IMR-90 (cell line): Measurements from ENCODE around the gene GALNT9. TPM values are rescaled to one million over a fixed set of nuclear protein-coding genes. Genes with fewer than 3 reads are reported as not detected.

Source experiments
- ATAC-seq: fragments of 200-7000 bp; cut with Tn5 transposase; 2 replicates; pipeline ENCODE4 v1.9.1; 2020; ENCODE audit warnings: low read depth, mild to moderate bottlenecking, moderate library complexity
- BruUV-seq: library from RNA; stranded (reverse); fragments of 400-500 nt; replicated peaks from 2 replicates; lab custom pipeline; 2021; lab: Mats Ljungman, UMichigan
- CTCF ChIA-PET: fragments of 300-600 bp; formaldehyde crosslinking; extraction: SDS; loops from one replicate; lab custom pipeline; 2021; ENCODE audit warnings: antibody characterized with exemption; lab: Yijun Ruan, JAX
- POLR2A ChIA-PET: fragments of 300-600 bp; sonication (Branson Sonifier 250); formaldehyde crosslinking; loops from one replicate; lab custom pipeline; 2022; ENCODE audit warnings: antibody characterized with exemption; ENCODE audit not compliant: unreplicated experiment; lab: Charles Lee
- DNase-seq: peaks from one replicate; pipeline ENCODE4 v3.0.0; 2013
- H2AFZ ChIP-seq: replicated peaks from 2 replicates; pipeline ENCODE3; 2013; ENCODE audit warnings: low read length, mild to moderate bottlenecking; ENCODE audit not compliant: poor library complexity
- H2AK5ac ChIP-seq: 2 replicates; pipeline ENCODE4 v1.6.1; 2013; ENCODE audit warnings: low read depth, low read length, inconsistent platforms
- H2AK9ac ChIP-seq: replicated peaks from 2 replicates; pipeline ENCODE3; 2013; ENCODE audit warnings: mild to moderate bottlenecking, low read depth, low read length, moderate library complexity; ENCODE audit not compliant: poor library complexity
- H2BK120ac ChIP-seq: 2 replicates; pipeline ENCODE4 v1.6.1; 2013; ENCODE audit warnings: low read depth, low read length, inconsistent platforms
- H2BK15ac ChIP-seq: 3 replicates; pipeline ENCODE4 v1.6.1; 2013; ENCODE audit warnings: low read depth, low read length, inconsistent platforms
- H2BK20ac ChIP-seq: 2 replicates; pipeline ENCODE4 v1.6.1; 2013; ENCODE audit warnings: low read depth, mild to moderate bottlenecking, inconsistent platforms, low read length, moderate library complexity
- H2BK5ac ChIP-seq: 2 replicates; pipeline ENCODE4 v1.6.1; 2013; ENCODE audit warnings: mild to moderate bottlenecking, low read depth, low read length, inconsistent platforms; ENCODE audit not compliant: poor library complexity, severe bottlenecking
- H3K14ac ChIP-seq: replicated peaks from 2 replicates; pipeline ENCODE4 v1.6.1; 2013; ENCODE audit warnings: low read depth, low read length, inconsistent platforms
- H3K18ac ChIP-seq: 2 replicates; pipeline ENCODE4 v1.6.1; 2013; ENCODE audit warnings: low read depth, low read length, control low read depth
- H3K23ac ChIP-seq: 2 replicates; pipeline ENCODE4 v1.6.1; 2013; ENCODE audit warnings: low read depth, low read length, inconsistent platforms
- H3K27ac ChIP-seq: 2 replicates; pipeline ENCODE4 v1.5.1; 2013; ENCODE audit warnings: mild to moderate bottlenecking, control low read depth, low read length; ENCODE audit not compliant: insufficient read depth
- H3K27me3 ChIP-seq: 2 replicates; pipeline ENCODE4 v1.6.1; 2013; ENCODE audit warnings: low read length; ENCODE audit not compliant: control insufficient read depth, insufficient read depth
- H3K36me3 ChIP-seq: 2 replicates; pipeline ENCODE4 v1.6.1; 2013; ENCODE audit warnings: low read length, mixed read lengths; ENCODE audit not compliant: control insufficient read depth, insufficient read depth
- H3K4ac ChIP-seq: 2 replicates; pipeline ENCODE4 v1.6.1; 2013; ENCODE audit warnings: low read depth, low read length, inconsistent platforms
- H3K4me1 ChIP-seq: 2 replicates; pipeline ENCODE4 v1.6.1; 2013; ENCODE audit warnings: low read length, mixed read lengths; ENCODE audit not compliant: control insufficient read depth, insufficient read depth
- H3K4me2 ChIP-seq: 2 replicates; pipeline ENCODE4 v1.6.1; 2013; ENCODE audit warnings: low read depth, mild to moderate bottlenecking, control low read depth, low read length, moderate library complexity
- H3K4me3 ChIP-seq: 2 replicates; pipeline ENCODE4 v1.5.1; 2013; ENCODE audit warnings: low read depth, mild to moderate bottlenecking, control low read depth, low read length, moderate library complexity; ENCODE audit not compliant: insufficient read depth
- H3K56ac ChIP-seq: 2 replicates; pipeline ENCODE4 v1.6.1; 2013; ENCODE audit warnings: low read length, inconsistent platforms; ENCODE audit not compliant: insufficient read depth; ENCODE audit errors: extremely low read depth
- H3K79me1 ChIP-seq, 2 experiments: 2 replicates each; pipeline ENCODE4 v1.6.1; 2013; ENCODE audit warnings: low read length in 2 of 2, inconsistent platforms in 1 of 2, low read depth in 1 of 2
- H3K9ac ChIP-seq: 2 replicates; pipeline ENCODE4 v1.6.1; 2013; ENCODE audit warnings: low read depth, low read length, control low read depth
- H3K9me1 ChIP-seq: 2 replicates; pipeline ENCODE4 v1.6.1; 2013; ENCODE audit warnings: low read length, inconsistent platforms; ENCODE audit not compliant: insufficient read depth
- H3K9me3 ChIP-seq: 2 replicates; pipeline ENCODE4 v1.6.1; 2013; ENCODE audit warnings: low read length; ENCODE audit not compliant: control insufficient read depth, insufficient read depth
- H4K20me1 ChIP-seq: 2 replicates; pipeline ENCODE4 v1.6.1; 2013; ENCODE audit warnings: low read length, inconsistent platforms; ENCODE audit not compliant: insufficient read depth
- H4K5ac ChIP-seq: 2 replicates; pipeline ENCODE4 v1.6.1; 2013; ENCODE audit warnings: mild to moderate bottlenecking, low read depth, low read length, control low read depth
- H4K8ac ChIP-seq, 2 experiments: 2 replicates each; pipeline ENCODE4 v1.6.1; 2013; ENCODE audit warnings: low read depth in 2 of 2, low read length in 2 of 2, control low read depth in 1 of 2, inconsistent platforms in 1 of 2
- H4K91ac ChIP-seq: 2 replicates; pipeline ENCODE4 v1.6.1; 2013; ENCODE audit warnings: low read depth, low read length, inconsistent platforms; ENCODE audit not compliant: insufficient read depth
- BHLHE40 ChIP-seq: fragments of 150-350 bp; IDR thresholded peaks from 2 replicates; pipeline ENCODE4 v1.6.1; 2016; ENCODE audit warnings: mild to moderate bottlenecking, low read depth, low read length
- CEBPB ChIP-seq: IDR thresholded peaks from 2 replicates; pipeline ENCODE4 v1.6.1; 2012; ENCODE audit warnings: low read depth, low read length, improper control_type of control experiment
- CHD1 ChIP-seq: IDR thresholded peaks from 2 replicates; pipeline ENCODE4 v1.6.1; 2012; ENCODE audit warnings: low read depth, low read length, improper control_type of control experiment
- MAFK ChIP-seq: IDR thresholded peaks from 2 replicates; pipeline ENCODE4 v1.6.1; 2012; ENCODE audit warnings: low read depth, low read length, improper control_type of control experiment
- MXI1 ChIP-seq: IDR thresholded peaks from 2 replicates; pipeline ENCODE4 v1.6.1; 2012; ENCODE audit warnings: low read depth, mild to moderate bottlenecking, low read length, moderate library complexity, borderline replicate concordance
- NFE2L2 ChIP-seq: fragments of 150-350 bp; IDR thresholded peaks from 2 replicates; pipeline ENCODE4 v1.6.1; 2016; ENCODE audit warnings: low read depth, mild to moderate bottlenecking, low read length
- POLR2A ChIP-seq: IDR thresholded peaks from 2 replicates; pipeline ENCODE4 v1.6.1; 2012; ENCODE audit warnings: mild to moderate bottlenecking, low read depth, low read length
- SMC3 ChIP-seq: fragments of 150-350 bp; IDR thresholded peaks from 2 replicates; pipeline ENCODE4 v1.6.1; 2016; ENCODE audit warnings: low read depth, mild to moderate bottlenecking, antibody characterized with exemption, low read length, moderate library complexity
- WGBS, 2 experiments: methylation state at CpG; one replicate each; pipeline versions ENCODE4 v1.1.5 to v1.1.7; 2013; ENCODE audit warnings: missing lambda C conversion rate in 2 of 2; ENCODE audit not compliant: insufficient read length in 1 of 2; ENCODE audit errors: extremely low coverage in 2 of 2; 5-methylcytosine and 5-hydroxymethylcytosine counted together
- dilution Hi-C: fragments of 300-500 bp; cut with HindIII; formaldehyde crosslinking; loops from one replicate; pipeline ENCODE4 v1.14.3; 2018; ENCODE audit warnings: low sequenced_read_pairs; ENCODE audit not compliant: unreplicated experiment
- in situ Hi-C: fragments of 300-500 bp; cut with MboI; formaldehyde crosslinking; loops from 3 replicates; pipeline ENCODE4 v1.14.3; 2019; ENCODE audit warnings: low sequenced_read_pairs, inconsistent platforms, mixed read lengths
- intact Hi-C: fragments of 100-400 bp; cut with micrococcal nuclease; formaldehyde crosslinking; loops from 2 replicates; pipeline ENCODE4 v1.10.0; 2022
- polyA plus RNA-seq, 3 experiments: library from polyadenylated mRNA; depleted of rRNA; stranded (reverse); fragments of >200 nt; gene quantifications; 2 replicates each; pipeline ENCODE4 v1.2.3, GENCODE V29; 2012; ENCODE audit warnings: low replicate concordance in 1 of 3
- total RNA-seq: library from RNA; depleted of rRNA; stranded (reverse); fragments of >200 nt; gene quantifications from 2 replicates; pipeline ENCODE4 v1.2.3, GENCODE V29; 2012
- TF ChIP-seq, protein P1 (sequence below): conservative IDR thresholded peaks from 2 replicates; pipeline ENCODE4 v1.5.1; 2012; ENCODE audit warnings: mild to moderate bottlenecking, low read depth, low read length, improper control_type of control experiment
- TF ChIP-seq, protein P2 (sequence below): fragments of 150-350 bp; IDR thresholded peaks from 2 replicates; pipeline ENCODE4 v1.6.1; 2017; ENCODE audit warnings: mild to moderate bottlenecking, antibody characterized with exemption, low read length, low read depth
- TF ChIP-seq, protein P3 (sequence below): fragments of 150-350 bp; IDR thresholded peaks from 2 replicates; pipeline ENCODE4 v1.6.1; 2016; ENCODE audit warnings: low read depth, mild to moderate bottlenecking, low read length, moderate library complexity, borderline replicate concordance

Gene GALNT9
- total and polyA plus RNA-seq, 2 of the 4 experiments (the other 2 are of a cell fraction) = under 0.01 to 0.12 TPM

GRCh38 chr12:132322206-132323132 lies 6.9 kb downstream of the GALNT9 start (continued):
- no peak for TF ChIP-seq BHLHE40

- Histone ChIP-seq H4K5ac (no peak overlapping the region), H2AK5ac (no peak overlapping the region), H4K20me1 (no peaks in the 10 kb centered on the region), H3K4me1 (no peaks in the 10 kb centered on the region), H3K9ac (no peak overlapping the region), H3K36me3 (no peaks in the 10 kb centered on the region), H2AFZ (no peak overlapping the region), H3K23ac (no peak overlapping the region), H2BK5ac (no peak overlapping the region), H2BK120ac (no peak overlapping the region), H3K14ac (no peak overlapping the region), H3K9me3 (no peaks in the 10 kb centered on the region), H3K27me3 (peaks cover 12% of the 10 kb centered on the region; the same call in 1 of the 2 replicates), H2BK15ac (no peak overlapping the region), H2BK20ac (no peak overlapping the region), H3K4me2 (no peak overlapping the region), H2AK9ac (no peak overlapping the region), H3K79me1 (no peaks in the 10 kb centered on the region), H3K27ac (no peak overlapping the region), H3K4ac (no peak overlapping the region), H3K18ac (no peak overlapping the region), H3K9me1 (no peaks in the 10 kb centered on the region), H3K56ac (no peak overlapping the region), H4K91ac (no peak overlapping the region), H4K8ac (no peak overlapping the region), H3K4me3 (no peak overlapping the region)
- ChIA-PET POLR2A (no interaction called here), CTCF (no interaction called here)
- DNase-seq (no peak), ATAC-seq (no peak)
- BruUV-seq = no TSS peak
- in situ Hi-C loops (no loop called here), dilution Hi-C loops (no loop called here), intact Hi-C loops (no loop called here)
- no CpG with 5 or more reads among the region's 20 CpGs for WGBS, 2 experiments
- no peak for TF ChIP-seq SMC3
- TF ChIP-seq POLR2A = no peak
- TF ChIP-seq, protein P1, sequence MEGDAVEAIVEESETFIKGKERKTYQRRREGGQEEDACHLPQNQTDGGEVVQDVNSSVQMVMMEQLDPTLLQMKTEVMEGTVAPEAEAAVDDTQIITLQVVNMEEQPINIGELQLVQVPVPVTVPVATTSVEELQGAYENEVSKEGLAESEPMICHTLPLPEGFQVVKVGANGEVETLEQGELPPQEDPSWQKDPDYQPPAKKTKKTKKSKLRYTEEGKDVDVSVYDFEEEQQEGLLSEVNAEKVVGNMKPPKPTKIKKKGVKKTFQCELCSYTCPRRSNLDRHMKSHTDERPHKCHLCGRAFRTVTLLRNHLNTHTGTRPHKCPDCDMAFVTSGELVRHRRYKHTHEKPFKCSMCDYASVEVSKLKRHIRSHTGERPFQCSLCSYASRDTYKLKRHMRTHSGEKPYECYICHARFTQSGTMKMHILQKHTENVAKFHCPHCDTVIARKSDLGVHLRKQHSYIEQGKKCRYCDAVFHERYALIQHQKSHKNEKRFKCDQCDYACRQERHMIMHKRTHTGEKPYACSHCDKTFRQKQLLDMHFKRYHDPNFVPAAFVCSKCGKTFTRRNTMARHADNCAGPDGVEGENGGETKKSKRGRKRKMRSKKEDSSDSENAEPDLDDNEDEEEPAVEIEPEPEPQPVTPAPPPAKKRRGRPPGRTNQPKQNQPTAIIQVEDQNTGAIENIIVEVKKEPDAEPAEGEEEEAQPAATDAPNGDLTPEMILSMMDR = no peak
- no peak for TF ChIP-seq CEBPB
- TF ChIP-seq, protein P2, sequence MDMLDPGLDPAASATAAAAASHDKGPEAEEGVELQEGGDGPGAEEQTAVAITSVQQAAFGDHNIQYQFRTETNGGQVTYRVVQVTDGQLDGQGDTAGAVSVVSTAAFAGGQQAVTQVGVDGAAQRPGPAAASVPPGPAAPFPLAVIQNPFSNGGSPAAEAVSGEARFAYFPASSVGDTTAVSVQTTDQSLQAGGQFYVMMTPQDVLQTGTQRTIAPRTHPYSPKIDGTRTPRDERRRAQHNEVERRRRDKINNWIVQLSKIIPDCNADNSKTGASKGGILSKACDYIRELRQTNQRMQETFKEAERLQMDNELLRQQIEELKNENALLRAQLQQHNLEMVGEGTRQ = no peak
- no peak for TF ChIP-seq CHD1
- no peak for TF ChIP-seq MXI1
- TF ChIP-seq, protein P3, sequence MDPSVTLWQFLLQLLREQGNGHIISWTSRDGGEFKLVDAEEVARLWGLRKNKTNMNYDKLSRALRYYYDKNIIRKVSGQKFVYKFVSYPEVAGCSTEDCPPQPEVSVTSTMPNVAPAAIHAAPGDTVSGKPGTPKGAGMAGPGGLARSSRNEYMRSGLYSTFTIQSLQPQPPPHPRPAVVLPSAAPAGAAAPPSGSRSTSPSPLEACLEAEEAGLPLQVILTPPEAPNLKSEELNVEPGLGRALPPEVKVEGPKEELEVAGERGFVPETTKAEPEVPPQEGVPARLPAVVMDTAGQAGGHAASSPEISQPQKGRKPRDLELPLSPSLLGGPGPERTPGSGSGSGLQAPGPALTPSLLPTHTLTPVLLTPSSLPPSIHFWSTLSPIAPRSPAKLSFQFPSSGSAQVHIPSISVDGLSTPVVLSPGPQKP = no peak
- TF ChIP-seq NFE2L2 = no peak
- no peak for TF ChIP-seq MAFK
These were observed 7.9 kb downstream of the GALNT9 start for GRCh38 chr12:132321321-132322118.
